Naive thymus-derived CD8-positive, alpha-beta T cell (primary cell): ENCODE data around the gene WDFY1. TPM values are rescaled to one million over a fixed set of nuclear protein-coding genes. Genes with fewer than 3 reads are reported as not detected.

Source experiments
- ATAC-seq, 2 donors: fragments of 150-1000 bp; cut with Tn5 transposase in 1 of 2; sonication (Bioruptor Pico), chemical (Tn5 transposase) in 1 of 2; 1 replicate in 1 of 2; 2 replicates in 1 of 2; pipeline ENCODE4 v1.10.0; 2021; ENCODE audit warnings: mild to moderate bottlenecking in 2 of 2, moderate library complexity in 2 of 2
- POLR2A ChIA-PET: fragments of 350-600 bp; sonication (Branson Sonifier 250); formaldehyde crosslinking; loops from one replicate; lab custom pipeline; 2021; ENCODE audit warnings: antibody characterized with exemption; lab: Charles Lee
- DNase-seq, 10 donors: peaks; one replicate each; pipeline versions ENCODE4 v3.0.0 to v3.0.0-alpha.2; 2020 to 2022
- H3K27ac Mint-ChIP-seq, 10 donors: one replicate each; pipeline ENCODE4 v1.8.0; 2020 to 2022; ENCODE audit warnings: mild to moderate bottlenecking in 10 of 10, mixed read lengths in 10 of 10, moderate library complexity in 4 of 10, inconsistent platforms in 1 of 10
- H3K27me3 Mint-ChIP-seq, 5 donors: one replicate each; pipeline ENCODE4 v1.8.0; 2021 to 2022; ENCODE audit warnings: mixed read lengths in 5 of 5
- H3K36me3 Mint-ChIP-seq, 3 donors: one replicate each; pipeline ENCODE4 v1.8.0; 2020 to 2022; ENCODE audit warnings: mixed read lengths in 3 of 3, mild to moderate bottlenecking in 2 of 3, inconsistent platforms in 1 of 3
- H3K4me1 Mint-ChIP-seq, 4 donors: one replicate each; pipeline ENCODE4 v1.8.0; 2021 to 2022; ENCODE audit warnings: mixed read lengths in 4 of 4
- H3K4me3 Mint-ChIP-seq, 10 donors: one replicate each; pipeline ENCODE4 v1.8.0; 2020 to 2022; ENCODE audit warnings: mild to moderate bottlenecking in 10 of 10, mixed read lengths in 10 of 10, moderate library complexity in 6 of 10, inconsistent platforms in 1 of 10
- H3K9me3 Mint-ChIP-seq, 9 donors: one replicate each; pipeline ENCODE4 v1.8.0; 2020 to 2022; ENCODE audit warnings: mixed read lengths in 9 of 9, mild to moderate bottlenecking in 3 of 9, inconsistent platforms in 1 of 9, moderate library complexity in 1 of 9
- polyA plus RNA-seq, 3 donors: library from polyadenylated mRNA; unstranded; fragments of 300-500 nt; fragmentation: Illumina TruSeq; gene quantifications; one replicate each; pipeline ENCODE4 v1.2.3, GENCODE V29; 2021
- total RNA-seq, 8 experiments: library from RNA in 2 of 8; stranded (reverse) in 2 of 8; gene quantifications; one replicate each; pipeline ENCODE4 v1.2.3 and lab custom pipeline; 2021 to 2026

The WDFY1 gene
- total and polyA plus RNA-seq, 5 experiments from 2014 or later = 15.7 to 32.0 (median 24.1) TPM

DNA sequence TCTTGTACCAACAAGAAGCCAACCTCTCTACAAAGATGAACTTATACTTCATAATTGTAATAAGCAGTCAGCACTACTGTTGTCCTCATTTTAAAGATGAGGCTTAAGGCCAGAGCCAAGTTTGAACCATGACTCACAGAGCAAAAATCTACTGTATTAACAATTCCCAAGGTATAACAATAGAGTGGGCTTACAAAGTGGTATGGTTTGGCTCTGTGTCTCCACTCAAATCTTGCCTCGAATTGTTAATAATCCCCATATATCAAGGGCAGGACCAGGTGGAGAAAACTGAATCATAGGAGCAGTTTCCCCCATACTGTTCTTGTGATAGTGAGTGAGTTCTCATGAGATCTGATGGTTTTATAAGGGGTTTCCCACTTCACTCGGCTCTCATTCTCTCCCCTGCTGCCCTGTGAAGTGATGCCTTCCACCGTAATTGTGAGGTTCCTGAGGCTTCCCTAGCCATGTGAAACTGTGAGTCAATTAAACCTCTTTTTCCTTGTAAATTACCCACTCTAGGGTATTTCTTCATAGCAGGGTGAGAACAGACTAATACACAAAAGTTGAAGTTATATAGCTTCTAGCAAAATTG, 31.6 kb upstream of the WDFY1 start:
- POLR2A ChIA-PET = no interaction called here
- DNase-seq (no peak), ATAC-seq (no peak)
- H3K4me3 Mint-ChIP-seq = no peak overlapping the region
- H3K27me3 Mint-ChIP-seq = no peaks in the 10 kb centered on the region
- peaks cover 0 to 7% (median 0%) of the 10 kb centered on the region in 3 donors for H3K36me3 Mint-ChIP-seq
- no peaks in the 10 kb centered on the region for H3K9me3 Mint-ChIP-seq
- H3K27ac Mint-ChIP-seq = no peak overlapping the region
- no peaks in the 10 kb centered on the region for H3K4me1 Mint-ChIP-seq

DNA sequence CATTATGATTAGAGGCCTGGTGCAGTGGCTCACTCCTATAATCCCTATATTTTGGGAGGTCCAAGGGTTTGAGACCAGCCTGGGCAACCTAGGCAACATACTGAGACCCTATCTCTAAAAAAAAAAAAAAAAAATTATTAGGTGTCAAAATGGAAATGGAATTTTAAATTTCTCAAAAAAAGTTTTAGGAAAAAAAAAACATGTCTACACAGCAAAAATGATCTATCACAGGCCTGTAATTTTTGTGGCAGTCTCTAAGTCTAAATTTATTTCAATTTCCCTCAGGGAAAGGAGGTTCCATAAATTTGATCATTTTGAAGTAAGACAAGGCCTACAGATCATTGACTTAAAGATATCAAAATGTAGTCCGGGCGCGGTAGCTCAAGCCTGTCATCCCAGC, 28.5 kb upstream of the WDFY1 start:
- POLR2A ChIA-PET = interaction anchor here (0.7 kb wide), 1 partner anchor 628 kb away, joined by 4 read pairs; no protein-coding TSS in a partner anchor
- Mint-ChIP-seq H3K36me3 (peaks cover 0 to 5% (median 0%) of the 10 kb centered on the region in 3 donors), H3K27ac (no peak overlapping the region), H3K9me3 (no peaks in the 10 kb centered on the region), H3K27me3 (no peaks in the 10 kb centered on the region), H3K4me1 (peaks cover 0 to 7% (median 2%) of the 10 kb centered on the region in 4 donors), H3K4me3 (no peak overlapping the region)
- ATAC-seq = no peak
- DNase-seq = no peak

DNA sequence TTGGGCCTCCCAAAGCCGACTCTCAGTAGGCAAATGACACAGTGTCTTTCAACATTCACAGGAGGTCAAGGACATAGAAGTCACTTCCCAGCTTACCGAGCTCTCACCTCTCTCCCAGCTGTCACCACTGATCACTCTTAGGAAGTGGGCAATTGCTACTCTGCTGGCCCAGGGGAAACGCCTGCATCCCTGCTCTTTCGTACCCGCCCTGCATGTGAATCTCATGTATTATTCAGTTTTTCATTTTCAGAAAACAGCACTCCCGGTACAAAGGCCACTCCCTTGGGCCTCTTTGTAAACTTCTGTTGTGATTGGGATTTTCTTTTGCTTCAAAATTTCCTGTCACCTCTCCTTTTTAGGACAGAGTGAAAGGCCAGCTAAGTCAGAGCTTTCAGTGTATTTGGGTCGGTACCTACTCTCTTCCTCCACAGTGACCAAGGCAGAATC, 27.5 kb upstream of the WDFY1 start:
- POLR2A ChIA-PET = no interaction called here
- peak overlapping the region in 2 of 10 donors; percentile 27 to 73 for H3K27ac Mint-ChIP-seq
- no peak overlapping the region for H3K4me3 Mint-ChIP-seq
- H3K36me3 Mint-ChIP-seq = peaks cover 0 to 12% (median 0%) of the 10 kb centered on the region in 3 donors
- no peaks in the 10 kb centered on the region for H3K9me3 Mint-ChIP-seq
- no peaks in the 10 kb centered on the region for H3K27me3 Mint-ChIP-seq
- H3K4me1 Mint-ChIP-seq = peaks cover 0 to 7% (median 2%) of the 10 kb centered on the region in 4 donors
- ATAC-seq (no peak), DNase-seq (no peak)

DNA sequence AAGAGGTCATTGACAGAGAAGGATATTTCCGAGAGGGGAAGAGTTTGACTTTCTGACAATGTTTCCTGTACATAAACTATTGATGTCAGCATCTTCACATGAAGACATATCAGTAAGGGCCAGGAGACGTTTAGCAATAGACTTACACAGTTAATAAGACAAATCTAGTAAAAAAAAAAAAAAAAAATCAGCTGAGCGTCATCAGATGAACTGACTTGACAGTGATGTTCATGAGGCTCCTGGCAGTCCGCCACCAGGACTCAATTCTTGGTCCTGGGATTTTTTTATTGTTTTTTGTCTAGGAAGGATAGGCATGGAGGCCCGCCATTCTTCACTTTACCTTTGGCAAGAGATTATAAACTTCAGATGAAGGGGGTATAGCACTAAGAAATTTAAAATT, 26.6 kb upstream of the WDFY1 start:
- no peaks in the 10 kb centered on the region for H3K9me3 Mint-ChIP-seq
- DNase-seq = no peak
- POLR2A ChIA-PET = interaction anchor here (1.0 kb wide), 1 partner anchor 9 kb away, joined by 3 read pairs; no protein-coding TSS in a partner anchor

DNA sequence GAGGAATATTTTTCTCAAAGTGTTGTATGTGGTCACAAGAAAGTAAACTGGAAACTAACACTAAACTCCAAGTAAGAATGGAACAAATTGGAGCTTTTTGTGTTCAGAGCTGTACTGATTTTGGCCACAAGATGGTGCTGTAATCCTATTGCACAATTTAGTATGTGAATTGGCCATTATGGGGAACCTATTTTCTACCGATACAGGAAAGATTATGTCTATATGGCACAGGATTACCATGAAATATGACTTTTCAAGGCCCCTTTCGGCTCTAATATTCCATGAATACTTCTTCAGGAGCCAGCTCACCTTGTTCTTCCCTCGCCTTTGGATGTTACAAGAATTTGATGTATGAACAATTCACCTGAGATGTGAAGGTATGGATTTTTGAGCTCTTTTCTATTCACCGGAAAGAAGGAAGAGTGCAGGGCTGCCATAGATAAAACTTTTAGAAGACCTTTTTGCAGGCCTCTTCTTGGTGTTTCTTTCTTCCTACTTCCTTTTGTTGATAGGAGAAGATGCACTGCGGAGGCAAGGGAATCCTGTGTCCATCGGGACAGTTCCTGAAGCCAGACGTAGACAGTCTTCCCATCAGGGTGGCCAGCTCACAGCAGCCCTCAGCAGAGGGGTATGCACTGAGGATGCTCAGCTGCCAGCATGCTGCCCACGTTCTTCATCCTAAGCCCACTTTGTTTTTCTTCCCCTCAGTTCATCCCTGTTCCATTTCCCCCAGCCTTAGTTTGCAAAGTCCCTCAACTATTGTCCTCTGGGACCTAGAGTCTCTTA, 25.4 kb upstream of the WDFY1 start:
- no peak overlapping the region for H3K4me3 Mint-ChIP-seq
- DNase-seq (peak; percentile 13 to 65 (median 52)), ATAC-seq (peak; percentile 53 to 73)
- POLR2A ChIA-PET = interaction anchor here (1.0 to 1.4 kb wide), 3 partner anchors 11 to 23 kb away, joined by 3 to 6 read pairs (median 3); no protein-coding TSS in a partner anchor
- peak overlapping the region in 1 of 10 donors; percentile 6 for H3K27ac Mint-ChIP-seq
- H3K9me3 Mint-ChIP-seq = no peaks in the 10 kb centered on the region
- H3K27me3 Mint-ChIP-seq = no peaks in the 10 kb centered on the region
- peaks cover 0 to 31% (median 3%) of the 10 kb centered on the region in 3 donors for H3K36me3 Mint-ChIP-seq
- H3K4me1 Mint-ChIP-seq = peaks cover 0 to 7% (median 2%) of the 10 kb centered on the region in 4 donors

More for the DNA sequence above, 26.6 kb upstream of the WDFY1 start:
- Mint-ChIP-seq H3K4me1 (peaks cover 0 to 7% (median 2%) of the 10 kb centered on the region in 4 donors), H3K4me3 (no peak overlapping the region), H3K27ac (no peak overlapping the region), H3K36me3 (peaks cover 0 to 22% (median 1%) of the 10 kb centered on the region in 3 donors), H3K27me3 (no peaks in the 10 kb centered on the region)
- no peak for ATAC-seq

DNA sequence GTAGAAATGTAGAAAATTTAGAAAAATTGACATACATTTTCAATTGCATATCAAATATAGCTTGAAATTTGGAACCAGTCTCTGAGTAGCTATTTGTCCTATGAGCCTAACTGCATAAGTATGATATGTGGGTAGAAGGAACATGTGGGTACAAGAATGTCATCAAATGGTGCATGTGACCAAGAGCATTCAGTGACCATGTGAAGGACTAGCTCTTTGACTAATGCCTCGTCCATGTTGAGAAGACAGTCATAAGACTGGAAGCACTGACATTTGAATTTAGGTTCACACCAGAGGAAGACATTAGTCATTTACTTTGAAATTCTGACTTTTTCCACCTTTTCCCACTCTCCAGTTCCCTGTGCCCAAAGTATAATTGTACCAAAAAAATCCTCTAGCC, 24.7 kb upstream of the WDFY1 start:
- Mint-ChIP-seq H3K27me3 (no peaks in the 10 kb centered on the region), H3K36me3 (peaks cover 0 to 34% (median 3%) of the 10 kb centered on the region in 3 donors), H3K4me3 (no peak overlapping the region), H3K27ac (no peak overlapping the region), H3K9me3 (no peaks in the 10 kb centered on the region), H3K4me1 (peaks cover 0 to 7% (median 2%) of the 10 kb centered on the region in 4 donors)
- DNase-seq (no peak), ATAC-seq (no peak)
- POLR2A ChIA-PET = interaction anchor here (1.4 kb wide), 1 partner anchor 12 kb away, joined by 6 read pairs; no protein-coding TSS in a partner anchor

DNA sequence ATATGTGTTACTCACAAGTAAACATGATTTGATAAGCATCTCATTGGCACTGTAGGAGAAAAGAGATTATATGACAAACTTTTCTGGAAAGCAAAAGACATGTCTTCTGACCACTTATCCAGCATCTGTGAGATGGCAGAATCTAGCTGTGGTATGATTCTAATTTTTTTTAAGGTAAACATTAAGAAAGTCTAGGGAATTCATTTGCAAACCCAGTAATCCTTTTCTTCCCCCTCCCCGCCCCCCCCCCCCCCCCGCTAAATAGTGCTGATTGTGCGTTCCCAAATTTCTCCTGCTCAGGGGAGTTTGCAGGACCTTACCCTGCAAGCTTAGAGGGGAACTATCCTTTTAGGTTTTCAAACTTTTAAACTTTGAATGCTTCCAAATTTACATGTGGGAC, 24.2 kb upstream of the WDFY1 start:
- ATAC-seq (no peak), DNase-seq (no peak)
- H3K4me1 Mint-ChIP-seq = peaks cover 0 to 8% (median 3%) of the 10 kb centered on the region in 4 donors
- H3K27me3 Mint-ChIP-seq = no peaks in the 10 kb centered on the region
- H3K36me3 Mint-ChIP-seq = peaks cover 0 to 39% (median 3%) of the 10 kb centered on the region in 3 donors
- no peak overlapping the region for H3K4me3 Mint-ChIP-seq
- H3K27ac Mint-ChIP-seq = no peak overlapping the region
- H3K9me3 Mint-ChIP-seq = no peaks in the 10 kb centered on the region
- POLR2A ChIA-PET = interaction anchor here (1.4 kb wide), 1 partner anchor 12 kb away, joined by 6 read pairs; no protein-coding TSS in a partner anchor

DNA sequence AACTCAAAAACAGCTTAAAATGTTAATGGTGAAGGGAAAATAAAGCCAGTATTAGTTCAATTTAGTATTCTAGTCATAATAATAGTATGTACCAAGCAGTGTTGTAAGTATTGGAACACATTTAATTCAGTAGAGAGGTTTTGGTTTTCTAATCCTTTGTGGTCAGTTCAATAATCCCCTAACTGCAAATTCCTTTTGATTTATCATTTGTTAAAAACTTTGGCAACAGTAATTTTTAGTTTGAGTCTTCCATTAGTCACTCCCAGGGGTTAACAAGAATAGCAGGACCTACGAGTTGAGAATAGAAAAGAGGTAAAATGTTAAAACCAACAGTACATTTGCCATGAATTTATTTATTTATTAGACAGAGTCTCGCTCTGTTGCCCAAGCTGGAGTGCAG, 22.8 kb upstream of the WDFY1 start:
- POLR2A ChIA-PET = no interaction called here
- Mint-ChIP-seq H3K27ac (peak overlapping the region in 1 of 10 donors; percentile 75), H3K4me3 (no peak overlapping the region), H3K36me3 (peaks cover 0 to 46% (median 3%) of the 10 kb centered on the region in 3 donors), H3K9me3 (no peaks in the 10 kb centered on the region), H3K27me3 (no peaks in the 10 kb centered on the region), H3K4me1 (peaks cover 2 to 17% (median 11%) of the 10 kb centered on the region in 4 donors)
- ATAC-seq (no peak), DNase-seq (no peak)

DNA sequence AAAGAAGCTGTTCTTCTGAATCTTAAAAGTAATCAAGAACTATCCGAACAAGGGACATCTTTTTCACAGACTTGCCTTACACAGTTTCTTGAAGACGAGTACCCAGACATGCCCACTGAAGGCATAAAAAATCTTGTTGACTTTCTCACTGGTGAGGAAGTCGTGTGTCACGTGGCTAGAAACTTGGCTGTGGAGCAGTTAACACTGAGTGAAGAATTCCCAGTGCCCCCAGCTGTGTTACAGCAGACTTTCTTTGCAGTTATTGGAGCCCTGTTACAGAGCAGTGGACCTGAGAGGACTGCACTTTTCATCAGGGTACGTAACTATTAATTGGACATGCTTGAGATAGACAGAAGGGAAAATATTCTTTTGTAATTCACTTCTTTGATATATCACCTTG, 14.6 kb upstream of the WDFY1 start:
- Mint-ChIP-seq H3K4me3 (peak overlapping the region; percentile 61 to 95 (median 80)), H3K27me3 (peaks cover 0 to 1% (median 0%) of the 10 kb centered on the region in 5 donors), H3K27ac (peak overlapping the region in 8 of 10 donors; percentile 27 to 92 (median 64)), H3K4me1 (peaks cover 22 to 77% (median 53%) of the 10 kb centered on the region in 4 donors), H3K9me3 (no peaks in the 10 kb centered on the region), H3K36me3 (peaks cover 0 to 41% (median 11%) of the 10 kb centered on the region in 3 donors)
- POLR2A ChIA-PET = interaction anchor here (0.9 kb wide), 1 partner anchor 15 kb away, joined by 3 read pairs; the partner anchor contains the start of gene WDFY1
- ATAC-seq = no peak
- peak in 1 of 10 donors; percentile 17 for DNase-seq

DNA sequence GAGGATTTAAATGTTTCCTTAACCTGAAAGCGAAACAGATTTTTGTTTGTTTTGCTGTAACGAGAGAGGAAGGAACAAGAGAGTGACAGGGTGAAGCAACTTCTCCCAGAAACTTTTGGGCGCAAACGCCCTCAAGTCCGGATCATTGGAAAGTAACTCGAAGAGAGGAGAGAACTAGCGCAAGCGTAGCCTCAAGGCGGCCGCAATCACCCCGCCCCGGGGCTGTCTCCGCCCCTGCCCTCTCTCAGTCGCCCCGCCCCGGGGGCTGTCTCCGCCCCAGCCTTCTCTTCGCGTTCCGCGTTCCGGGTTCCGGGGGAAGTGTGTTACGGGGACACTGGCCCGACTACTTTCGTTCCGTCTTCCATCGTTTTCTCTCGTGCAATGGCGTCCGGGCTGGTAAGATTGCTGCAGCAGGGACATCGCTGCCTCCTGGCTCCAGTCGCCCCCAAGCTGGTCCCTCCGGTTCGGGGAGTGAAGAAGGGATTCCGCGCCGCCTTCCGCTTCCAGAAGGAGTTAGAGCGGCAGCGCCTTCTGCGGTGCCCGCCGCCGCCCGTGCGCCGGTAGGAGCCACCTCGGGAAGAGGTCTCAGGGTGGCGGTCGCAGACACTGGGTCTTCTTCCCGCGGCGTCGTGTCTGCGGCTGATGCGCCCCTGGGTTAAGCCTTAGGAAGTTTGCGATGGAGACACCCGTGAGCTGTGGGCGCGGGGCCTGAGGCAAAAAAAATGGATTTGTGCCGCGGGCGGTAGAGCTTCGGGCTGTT, 12.1 kb upstream of the WDFY1 start, which contains the start of gene MRPL44:
Gene MRPL44 (plus strand): TSS at position 372 of the 760 bp plus-strand sequence. CDS start 10 bp downstream, at position 382.
- POLR2A ChIA-PET = interaction anchor here (0.7 to 4.5 kb wide), 6 partner anchors 13 to 627 kb away, joined by 3 to 35 read pairs (median 4); partner anchors contain the start of genes AP1S3 and WDFY1
- H3K4me1 Mint-ChIP-seq = peaks cover 20 to 60% (median 44%) of the 10 kb centered on the region in 4 donors
- H3K9me3 Mint-ChIP-seq = no peaks in the 10 kb centered on the region
- DNase-seq (peak; percentile 89 to 99 (median 96)), ATAC-seq (peak; percentile 99 to 100)
- peak within 1 kb of the TSS; percentile 86 to 97 (median 94) for H3K4me3 Mint-ChIP-seq
- peak within 1 kb of the TSS; percentile 93 to 99 (median 97) for H3K27ac Mint-ChIP-seq
- H3K36me3 Mint-ChIP-seq = peaks cover 0 to 29% (median 11%) of the 10 kb centered on the region in 3 donors
- H3K27me3 Mint-ChIP-seq = peaks cover 0 to 1% (median 0%) of the 10 kb centered on the region in 5 donors

DNA sequence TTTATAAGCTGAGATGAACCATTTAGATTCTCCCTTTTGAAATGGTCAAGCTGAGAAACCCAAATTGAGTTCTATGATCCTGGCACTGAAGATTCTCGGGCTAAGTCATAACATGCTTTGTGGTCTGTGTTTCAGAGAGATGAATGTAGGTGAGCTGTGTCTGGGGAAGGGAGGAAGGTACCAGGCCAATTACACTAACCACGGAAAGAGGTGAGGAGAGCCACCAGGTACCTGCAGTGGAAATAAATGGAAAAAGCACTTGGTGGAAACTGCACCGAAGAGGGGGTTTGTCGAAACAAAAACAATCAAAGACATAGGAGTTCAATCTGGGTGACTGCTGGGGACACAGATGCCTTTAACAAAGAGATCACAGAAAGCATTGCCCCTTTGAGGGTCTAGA, 11.2 kb upstream of the WDFY1 start:
- peak overlapping the region in 9 of 10 donors; percentile 26 to 96 (median 70) for H3K27ac Mint-ChIP-seq
- ATAC-seq (no peak), DNase-seq (no peak)
- POLR2A ChIA-PET = interaction anchor here (0.6 to 4.5 kb wide), 4 partner anchors 12 to 119 kb away, joined by 3 to 35 read pairs (median 4); partner anchors contain the start of genes AP1S3 and WDFY1
- peak overlapping the region in 9 of 10 donors; percentile 53 to 97 (median 93) for H3K4me3 Mint-ChIP-seq
- peaks cover 14 to 50% (median 35%) of the 10 kb centered on the region in 4 donors for H3K4me1 Mint-ChIP-seq
- peaks cover 0 to 19% (median 10%) of the 10 kb centered on the region in 3 donors for H3K36me3 Mint-ChIP-seq
- no peaks in the 10 kb centered on the region for H3K9me3 Mint-ChIP-seq
- H3K27me3 Mint-ChIP-seq = peaks cover 0 to 1% (median 0%) of the 10 kb centered on the region in 5 donors
